NCI-H510A treated with DMSO at 0.1 percent for 48 hours (cell line): ENCODE results near the gene EPB41L4B.
A peak's percentile ranks its signal among the peaks of the same experiment; 100 is the strongest.
"Not testable (repeated sequence)": the region's sequence is repeated elsewhere in the genome, so short reads cannot be mapped to it uniquely, and the experiment has no call there.

Experiments used
- DNase-seq: peaks from one replicate; lab custom pipeline; 2025; lab: John Stamatoyannopoulos, UW

The EPB41L4B gene

DNA sequence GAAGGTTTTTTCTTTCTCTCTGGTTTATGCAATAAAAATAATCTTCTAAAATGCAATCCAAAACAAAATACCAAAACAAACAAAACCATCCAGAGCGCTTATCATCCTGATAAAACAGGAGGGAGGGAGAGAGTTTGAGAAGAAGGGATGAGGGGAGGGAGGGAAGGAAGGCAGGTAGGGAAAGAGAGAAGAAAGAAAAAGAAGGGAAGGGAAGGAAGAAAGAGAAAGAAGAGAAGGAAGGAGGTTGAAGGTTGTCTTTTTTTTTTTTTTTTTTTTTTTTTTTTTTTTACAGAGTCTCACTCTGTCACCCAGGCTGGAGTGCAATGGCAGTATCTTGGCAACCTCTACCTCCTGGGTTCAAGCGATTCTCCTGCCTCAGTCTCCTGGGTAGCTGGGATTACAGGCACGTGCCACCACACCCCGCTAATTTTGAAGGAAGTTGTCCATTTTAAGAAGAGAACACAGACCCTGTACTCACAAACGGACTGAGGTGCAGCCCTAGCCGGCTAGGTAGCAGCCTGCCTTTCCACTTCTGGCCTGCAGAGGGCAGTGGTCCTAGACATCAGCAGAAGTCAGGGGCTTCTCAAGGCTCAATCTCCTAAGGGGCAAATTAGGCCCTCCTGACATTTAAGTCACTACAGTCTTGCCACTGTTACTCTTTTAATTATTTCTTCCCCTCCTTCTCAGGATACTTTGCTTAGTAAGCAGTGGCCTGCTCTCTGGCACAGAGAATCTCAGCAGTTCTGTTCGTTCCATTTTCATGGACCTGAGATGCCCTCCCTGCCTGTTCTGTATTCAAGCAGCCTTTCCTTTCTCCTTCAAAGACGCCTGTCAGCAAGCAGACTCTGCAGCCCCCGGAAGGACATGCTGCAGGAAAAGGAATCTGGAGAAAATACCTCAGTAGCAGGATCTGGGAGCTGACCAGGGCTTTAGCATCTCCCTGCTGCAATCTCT lies 76.4 kb downstream of the EPB41L4B start:
- peak; percentile 68 for DNase-seq

DNA sequence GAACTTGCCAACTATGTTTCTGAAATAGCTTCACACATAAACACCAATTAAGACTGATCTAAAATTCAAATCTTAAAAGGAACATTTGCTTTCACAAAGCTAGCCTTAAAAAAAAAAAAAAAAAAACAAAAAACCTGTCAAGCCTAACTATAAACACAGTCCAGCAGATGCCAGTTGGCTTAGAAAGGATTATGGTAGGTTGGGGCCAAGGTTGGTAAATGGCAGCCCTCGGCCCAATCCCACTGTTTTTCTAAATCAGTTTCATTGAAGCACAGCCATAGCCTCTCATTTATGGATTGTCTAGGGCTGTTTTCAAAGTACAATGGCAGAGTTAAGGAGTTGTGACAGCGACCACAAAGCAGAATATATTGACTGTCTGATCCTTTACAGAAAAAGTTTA lies 78.1 kb downstream of the EPB41L4B start:
- DNase-seq: no peak

DNA sequence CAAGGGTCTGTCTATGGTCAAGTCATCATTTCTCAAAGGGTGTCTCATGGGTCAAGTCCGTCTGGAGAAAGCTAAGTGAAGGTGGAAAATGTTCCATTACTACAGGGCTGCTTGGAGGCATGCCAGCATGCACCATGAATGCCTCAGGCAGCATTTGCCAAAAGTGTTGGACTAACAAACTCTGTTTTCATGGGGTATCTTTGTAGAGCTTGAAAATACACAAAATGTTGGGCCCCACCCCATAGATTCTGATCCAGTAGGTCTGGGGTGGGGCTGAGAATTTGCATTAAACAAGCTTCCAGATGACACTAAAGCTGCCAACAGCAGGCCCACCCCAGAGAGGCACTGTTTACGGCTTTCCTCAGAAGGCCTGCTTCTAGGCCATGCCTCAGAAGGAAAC lies 78.8 kb downstream of the EPB41L4B start:
- DNase-seq: no peak

DNA sequence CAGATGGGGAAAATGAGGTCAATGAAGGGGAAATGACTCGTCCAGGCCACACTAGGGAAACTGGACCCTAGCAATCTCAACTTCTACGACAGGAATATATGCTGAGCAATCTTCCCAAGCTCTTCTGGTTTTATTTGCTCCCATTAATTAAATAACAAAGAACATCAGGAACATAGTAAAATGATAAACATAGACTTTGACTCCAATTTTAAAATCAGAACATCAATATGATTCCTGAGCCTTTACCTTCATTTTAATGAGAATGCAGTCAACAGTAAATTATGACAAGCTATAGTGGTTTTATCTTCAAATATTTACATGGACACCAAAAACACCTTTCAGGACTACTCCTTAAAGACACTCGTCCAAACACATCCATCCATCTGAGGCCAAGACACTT lies 79.7 kb downstream of the EPB41L4B start:
- no peak for DNase-seq

DNA sequence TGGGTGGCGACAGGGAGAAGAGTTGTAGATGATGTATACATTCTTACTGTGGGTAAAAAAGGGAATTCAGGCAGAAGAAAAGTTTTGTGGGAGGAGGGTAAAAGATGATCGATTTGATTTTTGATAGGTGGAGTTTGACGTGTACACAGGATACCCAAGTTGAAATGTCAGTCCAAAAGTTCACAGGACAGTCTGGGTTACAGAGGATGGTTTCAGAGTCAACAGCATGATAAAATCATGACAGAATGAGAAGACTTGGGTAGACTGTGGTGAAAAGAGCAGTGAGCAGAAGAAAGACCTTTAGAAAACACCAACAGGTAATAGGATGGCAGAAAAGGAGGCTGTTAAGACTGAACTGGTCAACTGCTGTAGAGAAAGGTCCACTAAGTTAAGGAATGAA lies 81.6 kb downstream of the EPB41L4B start:
- DNase-seq: no peak

DNA sequence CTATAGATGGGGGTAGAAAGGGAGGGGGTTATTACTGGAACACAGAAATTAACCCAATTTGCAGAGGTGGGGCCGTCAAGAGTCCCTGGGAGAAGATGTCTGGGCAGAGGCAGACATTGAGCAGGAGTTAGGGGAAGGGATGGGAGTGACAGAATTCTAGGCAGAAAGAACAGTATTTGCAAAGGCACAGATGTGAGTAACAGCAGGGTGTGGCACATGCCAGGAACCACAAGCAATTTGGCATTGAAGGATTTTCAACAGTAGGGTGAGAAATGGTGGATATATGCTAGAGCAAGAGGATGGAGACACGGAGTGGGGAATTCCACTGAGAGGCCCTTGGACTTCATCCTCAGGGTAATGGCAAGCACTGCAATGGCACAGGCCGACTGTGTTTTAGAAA lies 82.2 kb downstream of the EPB41L4B start:
- no peak for DNase-seq

DNA sequence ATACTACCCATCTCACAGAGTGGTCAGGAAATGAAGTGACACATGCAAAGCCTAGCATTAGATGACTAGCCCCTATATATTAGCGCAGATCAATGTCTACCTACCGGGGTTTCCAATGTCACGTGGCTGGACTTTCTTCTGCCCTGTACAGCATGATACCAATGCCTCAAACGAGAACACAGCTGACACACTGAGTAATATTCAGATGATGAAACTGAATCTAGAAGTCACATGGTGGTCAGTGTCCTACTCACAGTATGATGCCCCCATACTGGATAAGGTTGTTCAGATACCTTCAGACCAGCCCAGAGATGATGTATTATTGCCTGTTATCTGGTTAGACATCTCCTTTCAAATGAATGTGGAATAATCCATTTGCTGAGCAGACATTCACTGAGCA lies 82.7 kb downstream of the EPB41L4B start:
- no peak for DNase-seq

DNA sequence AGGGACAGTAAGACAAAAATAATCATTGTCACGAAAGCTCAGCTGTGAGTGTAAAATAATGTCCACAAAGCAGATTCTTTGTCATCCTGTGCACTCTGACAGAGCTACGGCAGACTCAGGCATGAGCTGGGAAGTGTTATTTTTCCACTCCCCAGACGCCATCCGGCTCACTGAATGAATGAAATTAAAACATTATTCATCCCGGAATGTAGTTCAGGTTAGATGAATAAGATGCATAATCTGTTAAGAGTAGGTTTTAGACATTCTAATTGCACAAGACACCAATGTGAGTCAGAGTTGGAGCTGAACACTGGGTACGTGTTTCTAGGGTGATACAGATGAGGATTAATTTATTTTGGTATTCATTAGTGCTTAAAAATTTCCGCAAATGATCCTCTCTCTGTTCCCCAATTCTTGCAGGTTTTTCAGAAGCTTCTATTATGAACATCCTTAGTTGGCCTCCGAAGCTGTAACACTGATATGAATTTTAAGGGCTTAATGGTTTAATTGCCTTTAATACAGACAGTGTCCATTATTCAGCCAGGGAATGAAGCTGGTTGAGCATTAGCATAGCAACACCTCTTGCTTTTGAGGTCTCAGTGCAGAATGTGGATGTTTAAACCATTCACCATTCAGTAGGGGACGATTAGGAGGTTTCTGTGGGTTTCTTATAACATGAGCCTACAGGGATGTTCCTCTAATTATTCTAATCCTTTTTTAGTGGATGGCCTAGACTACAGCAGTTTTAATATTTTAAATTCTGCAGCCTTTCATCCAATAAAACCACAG lies 88.2 kb downstream of the EPB41L4B start:
- DNase-seq: no peak

DNA sequence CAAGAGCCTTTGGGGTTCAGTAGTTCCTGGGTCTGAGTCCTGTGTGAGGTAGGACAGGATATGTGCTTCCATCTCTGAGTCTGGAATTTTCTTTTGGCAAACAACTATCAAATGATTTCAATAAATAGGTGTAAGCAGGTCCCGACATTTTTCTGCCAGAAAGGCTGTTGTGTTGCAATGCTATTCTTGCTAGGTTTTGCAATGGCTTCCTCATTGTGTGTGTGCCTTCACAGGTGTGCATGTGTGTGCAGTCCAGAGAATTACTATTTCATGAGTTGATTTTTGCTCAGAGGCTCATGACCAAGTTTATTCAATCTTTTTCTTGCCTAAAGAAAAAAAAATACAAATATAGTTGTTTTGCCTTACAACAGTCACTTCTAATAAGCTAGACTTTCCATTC lies 89.3 kb downstream of the EPB41L4B start:
- no peak for DNase-seq

DNA sequence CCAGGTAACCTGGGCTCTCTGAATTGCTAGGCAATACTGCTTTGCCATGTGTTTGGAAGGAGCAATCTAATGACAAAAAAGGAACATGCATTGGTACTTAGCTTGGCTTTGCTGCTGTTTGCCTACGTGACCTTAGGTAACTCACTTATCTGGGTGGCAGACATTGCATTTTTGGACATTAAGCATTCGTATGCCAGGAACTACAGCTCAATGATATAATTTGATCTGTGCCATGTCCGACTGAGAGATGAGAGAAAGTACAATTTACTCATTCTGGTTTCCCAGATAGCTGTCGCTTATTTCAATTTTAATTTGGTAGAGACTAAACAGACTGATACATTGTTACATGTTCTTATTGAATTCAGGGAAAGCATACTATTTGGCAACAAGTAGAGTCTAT lies 90.6 kb downstream of the EPB41L4B start:
- DNase-seq: no peak

DNA sequence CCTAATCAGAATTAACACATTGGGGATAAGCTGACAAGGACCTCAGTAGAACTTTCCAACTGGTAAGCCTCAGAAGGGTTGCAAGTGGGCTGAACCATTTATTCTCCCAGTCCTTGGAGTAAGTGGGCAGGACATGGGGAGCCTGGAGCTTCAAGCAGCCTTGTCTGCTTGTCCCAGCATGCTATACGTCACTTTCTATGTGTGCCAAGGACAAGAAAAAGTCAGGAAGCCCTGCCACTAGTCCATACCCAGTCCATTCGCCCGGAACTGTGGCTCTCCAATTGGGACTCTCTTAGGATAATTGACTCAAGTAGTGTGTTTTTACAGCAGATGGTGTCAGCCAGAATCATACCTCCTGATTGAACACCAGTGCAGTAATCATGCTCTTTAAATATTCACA lies 91.2 kb downstream of the EPB41L4B start:
- no peak for DNase-seq

DNA sequence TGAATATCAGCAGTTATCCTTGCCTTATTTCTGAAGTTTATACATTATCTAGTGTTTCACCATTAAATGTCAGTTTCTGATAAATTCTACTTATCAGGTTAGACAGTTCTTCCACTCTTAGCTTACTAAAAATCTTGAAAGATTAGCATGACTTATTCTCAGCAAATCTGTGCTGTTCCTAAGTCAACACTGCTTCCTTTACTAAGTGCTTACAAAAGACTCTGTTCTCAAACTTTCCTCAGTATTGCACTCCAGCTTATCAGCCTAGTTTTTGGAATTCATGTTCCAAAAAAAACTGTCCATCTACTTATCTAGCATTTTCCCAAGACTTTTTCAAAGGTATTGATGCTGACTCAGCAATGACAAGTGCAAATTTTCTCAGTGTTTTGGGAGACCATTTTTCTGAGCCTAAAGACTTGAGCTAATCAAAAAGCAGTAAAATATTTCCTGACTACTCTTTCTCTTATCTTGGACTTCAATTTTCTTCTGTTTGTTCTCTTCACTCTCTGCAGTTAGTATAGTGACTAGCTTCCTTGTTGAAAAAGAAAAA lies 92.7 kb downstream of the EPB41L4B start:
- DNase-seq: no peak

DNA sequence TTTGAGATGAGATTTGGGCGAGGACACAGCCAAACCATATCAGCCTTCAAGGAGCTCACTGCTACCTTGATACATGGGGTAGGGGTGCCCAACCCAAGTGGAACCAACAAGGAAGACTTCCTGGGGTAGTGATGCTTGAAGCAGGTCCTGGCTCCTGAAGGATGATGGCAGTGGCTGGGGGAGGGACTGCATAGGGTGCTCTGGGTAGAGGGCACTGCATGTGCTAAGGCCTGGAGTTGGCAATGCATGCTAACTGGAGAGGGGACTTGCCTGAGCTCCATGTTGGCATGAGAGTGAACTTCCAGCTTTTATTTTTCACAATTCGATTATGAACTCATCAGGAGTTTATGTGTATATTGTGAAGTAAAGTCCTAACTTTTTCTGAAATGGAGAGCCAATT lies 95.2 kb downstream of the EPB41L4B start:
- DNase-seq: no peak

DNA sequence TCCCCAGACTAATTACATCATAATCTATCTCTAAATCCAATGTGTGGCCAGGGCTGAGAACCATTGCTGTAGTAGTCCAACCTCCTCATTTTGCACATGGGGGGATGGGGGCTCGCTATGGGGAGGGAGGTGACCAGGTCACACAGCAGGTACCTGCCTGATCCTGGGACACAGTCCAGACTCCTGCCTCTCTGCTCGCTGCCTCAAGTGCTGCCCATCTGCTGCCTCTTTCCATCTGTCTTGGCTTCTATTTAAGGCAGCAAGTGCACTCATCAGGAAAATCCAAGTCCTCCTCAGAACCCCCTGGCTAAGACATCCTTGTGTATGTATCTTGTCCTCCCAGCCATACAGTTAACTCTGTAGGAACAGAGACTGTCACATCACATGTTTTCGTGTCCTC lies 96.1 kb downstream of the EPB41L4B start:
- no peak for DNase-seq

DNA sequence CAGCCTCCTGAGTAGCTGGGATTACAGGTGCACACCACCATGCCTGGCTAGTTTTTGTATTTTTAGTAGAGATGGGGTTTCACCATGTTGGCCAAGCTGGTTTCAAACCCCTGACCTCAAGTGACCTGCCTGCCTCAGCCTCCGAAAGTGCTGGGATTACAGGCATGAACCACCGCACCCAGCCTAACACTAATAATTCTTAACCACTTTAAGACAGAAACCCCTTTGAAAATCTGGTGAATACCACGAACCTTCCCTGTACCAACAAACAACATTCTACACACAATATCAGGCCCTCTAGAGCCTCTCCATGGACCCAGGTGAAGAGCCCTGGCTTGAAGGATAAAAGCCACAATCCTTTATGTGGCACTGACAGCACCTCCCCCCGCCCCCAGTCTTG lies 102.6 kb downstream of the EPB41L4B start:
- DNase-seq: not testable (repeated sequence)

DNA sequence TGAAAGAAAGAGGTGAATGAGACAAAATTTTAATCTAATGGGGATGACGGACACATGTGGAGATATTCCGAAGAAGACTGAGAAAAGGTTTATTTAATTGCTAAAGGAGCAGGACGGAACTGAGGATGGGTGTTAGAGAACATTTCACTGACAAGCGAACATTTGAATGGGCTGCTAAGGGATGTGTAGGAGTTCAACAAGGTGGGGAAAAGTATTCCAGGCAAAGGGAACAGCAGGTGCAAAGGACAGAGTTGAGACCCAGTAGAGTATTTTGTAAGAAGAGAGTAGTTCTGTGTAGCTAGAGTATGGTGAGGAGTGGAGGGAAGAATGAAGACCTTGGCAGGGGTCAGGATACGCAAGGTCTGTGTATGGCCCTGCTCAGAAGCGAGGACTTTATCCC lies 106.4 kb downstream of the EPB41L4B start:
- no peak for DNase-seq

DNA sequence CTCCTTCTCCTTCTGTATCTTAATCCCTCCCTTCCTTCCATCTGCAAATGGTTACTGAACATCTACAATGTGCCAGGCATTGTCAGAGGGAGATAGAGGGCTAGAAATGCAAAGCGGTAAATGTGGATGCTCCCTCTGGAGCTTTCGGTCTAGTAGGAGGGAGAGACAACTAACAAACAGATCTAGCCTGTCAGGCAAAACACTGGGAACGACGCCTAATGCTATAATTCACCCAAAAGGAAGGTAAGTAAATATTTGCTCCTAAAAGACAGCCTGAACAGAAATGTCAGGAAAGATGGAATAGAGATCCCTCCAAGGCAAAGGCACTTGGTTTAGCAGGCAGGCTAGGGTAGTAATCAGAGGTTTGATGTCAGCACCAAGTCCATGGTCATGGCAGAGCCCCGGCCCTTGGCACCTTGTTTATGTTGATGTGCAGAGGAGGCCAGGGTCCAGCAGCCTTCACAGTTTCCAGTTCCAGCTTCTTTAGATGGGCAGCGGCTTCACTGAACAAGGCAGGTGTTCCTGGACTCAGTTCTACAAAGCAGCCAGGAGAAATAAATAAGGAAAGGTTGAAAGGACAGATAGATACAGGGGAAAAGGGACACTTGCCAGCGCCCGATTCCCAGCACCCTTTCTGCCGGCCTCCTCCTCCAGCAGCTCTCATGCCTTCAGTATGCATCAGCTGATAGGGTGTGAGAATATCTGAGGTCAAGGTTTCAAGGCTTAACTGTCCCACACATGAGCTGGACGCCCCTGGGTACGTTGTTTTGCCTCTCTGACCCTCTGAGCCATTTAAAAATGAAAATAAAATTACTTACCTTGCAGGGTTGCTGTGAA lies 107.4 kb downstream of the EPB41L4B start:
- no peak for DNase-seq

DNA sequence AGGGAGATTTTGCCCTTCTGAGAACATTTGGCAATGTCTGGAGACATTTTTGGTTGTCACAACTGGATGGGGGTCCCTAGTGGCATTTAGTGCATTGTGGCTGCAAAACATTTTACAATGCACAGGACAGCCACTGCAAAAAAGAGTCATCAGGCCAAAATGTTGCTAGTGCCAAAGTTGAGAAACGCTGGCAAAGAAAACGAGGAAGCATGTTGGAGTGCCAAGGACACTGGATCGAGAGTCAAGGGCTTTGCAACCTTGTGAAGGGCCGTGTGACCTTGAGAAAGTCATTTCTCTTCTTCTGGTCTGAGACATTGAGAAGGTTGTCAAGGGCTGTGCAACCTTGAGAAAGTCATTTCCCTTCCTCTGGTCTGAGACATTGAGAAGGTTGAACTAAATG lies 108.1 kb downstream of the EPB41L4B start:
- DNase-seq: no peak

DNA sequence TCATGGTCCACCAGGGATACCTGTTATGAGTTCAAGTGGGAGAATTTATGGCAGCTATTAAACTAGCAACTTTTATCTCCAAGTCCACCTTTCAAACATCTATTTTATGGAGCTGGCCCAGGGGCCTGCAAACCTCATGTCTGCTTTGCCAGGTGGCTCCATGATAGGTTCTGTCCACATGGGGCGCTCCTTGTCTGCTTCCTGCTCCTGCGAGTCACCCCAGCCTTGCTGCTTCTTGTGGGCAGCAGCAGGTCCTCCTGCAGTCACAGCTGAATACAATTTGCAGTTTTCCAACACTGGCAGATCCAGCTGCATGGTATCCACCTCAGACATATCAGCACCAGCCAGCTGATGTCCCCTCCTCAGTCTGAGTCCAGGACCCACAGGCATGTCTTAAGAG lies 114.2 kb downstream of the EPB41L4B start:
- no peak for DNase-seq

DNA sequence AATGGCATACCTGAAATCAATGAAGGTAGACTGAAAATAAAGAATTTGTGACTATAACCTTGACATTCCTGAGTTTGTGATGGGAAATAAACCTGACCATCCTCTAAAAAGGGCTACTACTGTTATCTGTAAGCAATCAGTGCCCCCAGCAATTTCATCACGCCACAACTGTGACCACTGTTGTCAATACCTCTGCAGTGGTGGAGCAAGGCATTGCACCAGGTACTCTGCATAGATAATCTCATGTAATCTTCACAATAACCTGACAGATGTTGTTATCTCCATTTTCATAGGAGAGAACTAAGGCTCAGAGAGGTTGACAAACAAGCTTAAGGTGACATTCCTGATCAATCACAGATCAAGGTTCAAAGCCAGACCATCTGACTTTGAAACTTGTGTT lies 115.3 kb downstream of the EPB41L4B start:
- no peak for DNase-seq

DNA sequence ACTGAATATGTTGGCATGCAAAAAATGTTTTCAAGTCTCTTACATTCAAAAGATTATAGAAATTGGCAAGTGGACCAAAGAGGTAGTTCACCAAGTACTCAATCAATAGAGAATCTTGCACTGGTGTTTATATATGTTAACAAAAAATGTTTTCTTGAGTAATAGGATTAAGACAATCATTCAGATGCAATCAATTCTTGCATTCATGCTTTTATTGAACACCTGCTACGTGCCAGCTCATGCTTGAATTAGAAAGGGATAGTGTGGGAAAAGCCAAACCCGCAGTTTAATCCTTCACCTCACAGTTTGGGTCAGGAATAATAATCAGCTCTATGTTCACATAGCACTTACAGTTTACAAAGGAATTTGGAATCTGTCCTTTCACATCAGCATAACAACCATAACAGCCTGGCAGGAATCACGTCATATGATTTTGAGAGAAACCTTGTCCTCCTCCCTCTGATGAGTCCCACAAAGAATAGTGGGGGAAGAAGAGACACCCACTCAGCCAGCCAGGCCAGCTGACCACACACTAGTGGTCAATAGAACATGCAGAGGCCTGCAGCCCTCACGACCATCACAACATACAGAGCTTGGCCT lies 117.0 kb downstream of the EPB41L4B start:
- no peak for DNase-seq

DNA sequence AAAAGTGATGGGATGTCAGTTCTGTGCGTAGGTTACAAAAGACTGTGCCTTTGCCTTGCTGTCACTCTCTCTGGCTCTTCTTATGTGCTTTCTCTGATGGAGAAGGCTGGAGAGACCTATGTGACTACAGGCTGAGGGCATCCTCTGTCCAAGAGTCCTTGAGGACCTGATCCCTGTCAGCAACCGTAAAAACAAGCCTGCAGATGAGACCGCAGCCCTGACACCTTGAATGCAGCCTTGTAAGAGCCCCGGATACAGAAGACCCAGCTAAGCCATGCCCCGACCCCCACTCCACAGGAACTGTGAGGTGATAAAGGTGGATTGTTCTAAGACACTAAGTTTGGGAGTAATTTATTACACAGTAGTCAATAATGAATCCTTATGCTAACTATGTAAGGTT lies 121.2 kb downstream of the EPB41L4B start:
- DNase-seq: no peak
